Fibroblast of skin of left quadriceps (primary cell): ENCODE results near the gene HNRNPF.
"Not testable (repeated sequence)": the region's sequence is repeated elsewhere in the genome, so short reads cannot be mapped to it uniquely, and the experiment has no call there.

ENCODE experiments used
- DNase-seq, 2 experiments: peaks; one replicate each; pipeline ENCODE4 v3.0.0-alpha.2; 2013; ENCODE audit warnings: low read depth in 2 of 2

HNRNPF gene

GRCh38 chr10:43350156-43350555 lies 58.8 kb downstream of the HNRNPF start:
- DNase-seq, result no peak

DNA sequence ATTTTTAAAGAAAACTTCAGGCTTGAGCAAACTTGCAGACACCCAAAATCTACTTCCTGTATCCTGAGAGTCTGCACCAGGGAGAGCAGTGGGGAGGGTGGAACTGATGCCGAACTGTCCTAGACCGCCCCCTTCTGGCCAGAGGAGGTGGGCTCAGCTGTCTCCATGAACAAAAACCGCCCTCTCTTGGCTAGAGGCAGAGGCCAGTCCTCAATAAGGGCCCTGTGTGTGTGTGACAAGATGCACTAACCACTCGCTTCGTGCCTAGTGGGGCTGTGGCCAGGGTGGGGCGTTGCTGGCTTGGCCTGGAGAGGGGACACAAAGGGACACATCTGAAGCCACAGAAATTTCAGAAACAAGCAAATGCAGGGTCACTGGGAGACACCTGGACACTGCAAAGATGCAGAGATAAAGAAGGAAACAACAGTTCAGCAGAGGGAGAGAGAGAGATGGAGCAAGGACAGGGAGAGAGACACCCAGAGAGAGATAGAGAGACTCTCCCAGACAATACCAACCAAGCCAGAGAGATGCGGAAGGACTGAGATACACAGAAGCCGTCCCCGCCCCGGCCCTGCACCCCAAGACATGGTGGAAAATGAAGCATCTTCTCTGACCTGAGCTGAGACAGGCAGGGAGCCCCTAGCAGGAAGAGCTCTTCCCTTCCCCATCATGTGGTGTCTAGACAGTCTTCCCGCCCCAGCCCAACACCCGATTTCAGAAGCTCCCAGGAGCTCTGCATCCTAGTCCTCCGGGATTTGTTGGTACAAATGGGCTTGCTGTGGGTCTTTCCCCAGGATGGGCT lies 60.3 kb downstream of the HNRNPF start:
- DNase-seq, result peak; percentile 34 to 40

GRCh38 chr10:43347997-43348396 lies 61.0 kb downstream of the HNRNPF start:
- no peak for DNase-seq

- DNase-seq, result no peak
Measured at GRCh38 chr10:43344051-43344450, 64.9 kb downstream of the HNRNPF start.

- DNase-seq, result no peak
Measured at GRCh38 chr10:43343126-43343525, 65.9 kb downstream of the HNRNPF start.

DNA sequence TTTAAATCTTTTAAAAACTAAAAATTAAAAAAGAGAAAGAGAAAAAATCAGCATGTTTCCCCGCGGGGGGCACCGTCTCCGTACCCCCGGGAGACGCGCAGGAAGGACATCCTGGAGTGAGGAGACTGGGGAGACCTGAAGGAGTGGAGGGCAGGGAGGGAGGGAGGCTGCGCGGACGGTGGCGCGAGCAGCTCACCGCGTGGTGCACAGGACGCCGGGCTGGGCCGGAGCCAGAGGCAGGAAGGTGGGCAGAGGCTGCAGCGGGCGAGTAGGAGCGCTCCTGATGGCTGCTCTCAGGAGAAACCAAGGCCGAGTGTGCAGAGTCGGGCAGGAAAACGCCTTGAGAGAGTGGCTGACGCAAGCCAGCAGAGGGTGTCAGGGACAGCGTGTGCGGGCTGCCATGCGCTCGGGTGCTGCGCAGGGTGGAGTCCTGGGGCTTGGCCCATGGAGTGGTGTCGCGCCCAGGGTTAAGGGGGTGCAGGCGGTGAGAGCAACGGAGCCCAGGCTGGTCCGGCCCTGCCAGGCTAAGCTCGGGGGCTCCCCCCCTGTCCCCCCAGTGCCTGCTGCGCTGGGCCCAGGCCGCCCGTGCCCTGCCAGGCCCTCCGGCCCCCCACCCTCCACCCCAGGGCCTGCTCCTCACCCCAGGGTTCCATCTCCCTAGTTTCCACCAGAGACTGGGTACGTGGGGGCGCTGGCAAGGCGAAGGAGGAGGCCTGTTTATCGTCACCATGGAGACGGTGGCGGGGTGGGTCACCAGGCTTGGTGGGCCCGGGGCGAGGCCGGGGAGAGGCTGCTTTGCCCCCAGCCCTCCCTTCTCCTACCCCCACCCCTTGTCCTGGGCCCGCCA lies 66.5 kb downstream of the HNRNPF start:
- no peak for DNase-seq

DNA sequence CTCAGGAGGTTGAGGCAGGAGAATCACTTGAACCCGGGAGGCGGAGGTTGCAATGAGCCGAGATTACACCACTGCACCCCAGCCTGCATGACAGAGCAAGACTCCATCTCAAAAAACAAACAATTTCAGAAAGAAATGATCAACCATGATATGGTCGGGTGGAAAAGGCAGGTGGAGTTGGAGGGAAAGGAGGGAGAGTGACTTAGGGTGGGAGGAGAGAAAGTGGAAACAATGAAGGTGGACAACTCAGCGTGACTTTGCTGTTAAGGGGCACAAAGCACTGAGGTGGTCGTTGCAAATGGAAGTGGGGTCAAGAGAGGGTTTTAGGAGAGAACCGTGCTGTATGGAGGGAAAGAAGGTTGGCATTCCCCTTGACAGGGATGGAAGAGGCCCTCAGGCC lies 67.5 kb downstream of the HNRNPF start:
- DNase-seq, result no peak

DNA sequence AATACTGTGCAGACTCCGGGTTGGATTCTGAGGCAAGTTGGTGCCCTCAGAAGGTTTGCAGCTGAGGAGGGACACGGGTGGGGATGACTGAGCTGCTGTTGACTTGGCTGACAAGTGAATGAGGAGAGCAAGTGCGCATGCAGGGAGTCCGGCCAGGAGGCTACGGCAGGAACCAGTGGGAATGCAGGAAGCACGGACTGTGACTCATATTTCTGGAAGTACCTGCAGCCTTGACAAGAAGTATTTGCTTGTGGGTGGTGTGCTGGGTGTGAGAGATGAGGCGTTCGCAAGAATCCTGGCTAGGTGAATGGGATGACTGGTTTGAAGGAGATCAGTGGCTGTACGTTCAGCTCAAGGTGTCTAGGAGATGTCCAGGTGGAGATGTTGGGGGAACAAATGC lies 68.4 kb downstream of the HNRNPF start:
- no peak for DNase-seq

DNA sequence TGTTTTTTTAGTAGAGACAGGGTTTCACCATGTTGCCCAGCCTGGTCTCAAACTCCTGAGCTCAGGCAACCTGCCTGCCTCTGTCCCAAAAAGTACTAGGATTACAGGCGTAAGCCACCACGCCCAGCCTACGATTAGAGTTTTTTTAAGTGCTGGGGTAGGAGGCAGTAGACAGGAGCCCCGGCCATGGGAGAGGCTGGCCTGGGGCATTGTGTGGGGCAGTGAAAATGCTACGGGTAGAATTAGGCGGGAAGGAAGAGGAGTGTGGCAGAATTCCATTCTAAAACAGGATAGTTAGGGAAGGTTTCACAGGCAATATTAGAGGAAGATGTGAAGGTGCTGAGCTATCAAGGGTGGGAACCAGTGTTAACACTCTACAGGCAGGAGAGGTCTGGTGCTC lies 68.9 kb downstream of the HNRNPF start:
- DNase-seq, result no peak

GRCh38 chr10:43339136-43339535 lies 69.8 kb downstream of the HNRNPF start:
- no peak for DNase-seq

GRCh38 chr10:43338117-43338516 lies 70.9 kb downstream of the HNRNPF start:
- DNase-seq, result no peak

- DNase-seq, result not testable (repeated sequence)
Measured at GRCh38 chr10:43337536-43337935, 71.5 kb downstream of the HNRNPF start.

GRCh38 chr10:43336641-43337318 lies 72.2 kb downstream of the HNRNPF start:
- no peak for DNase-seq

DNA sequence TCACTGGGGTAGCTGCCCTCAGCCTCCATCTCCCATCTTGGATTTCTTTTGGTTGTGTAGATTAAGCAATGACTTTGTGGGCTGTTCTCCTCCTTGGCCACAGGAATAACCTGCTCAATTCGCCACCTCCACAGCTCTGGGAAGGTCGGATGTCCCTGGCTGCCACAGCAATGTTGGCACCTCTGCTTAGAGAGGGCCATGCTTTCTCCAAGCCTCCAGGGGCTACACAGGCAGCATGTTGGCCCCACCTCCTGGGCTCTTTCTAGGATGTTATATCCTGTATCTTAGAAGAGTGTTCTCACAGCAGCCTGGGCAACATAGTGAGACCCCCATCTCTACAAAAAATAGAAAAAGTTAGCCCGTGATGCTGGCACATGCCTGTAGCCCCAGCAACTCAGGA lies 72.9 kb downstream of the HNRNPF start:
- no peak for DNase-seq
